ENCODE data around the gene MBLAC1. TPM values are rescaled to one million over a fixed set of nuclear protein-coding genes. Genes with fewer than 3 reads are reported as not detected.

Gene MBLAC1
- polyA plus RNA-seq, 1 donor from 2014 or later = 6.4 TPM

DNA sequence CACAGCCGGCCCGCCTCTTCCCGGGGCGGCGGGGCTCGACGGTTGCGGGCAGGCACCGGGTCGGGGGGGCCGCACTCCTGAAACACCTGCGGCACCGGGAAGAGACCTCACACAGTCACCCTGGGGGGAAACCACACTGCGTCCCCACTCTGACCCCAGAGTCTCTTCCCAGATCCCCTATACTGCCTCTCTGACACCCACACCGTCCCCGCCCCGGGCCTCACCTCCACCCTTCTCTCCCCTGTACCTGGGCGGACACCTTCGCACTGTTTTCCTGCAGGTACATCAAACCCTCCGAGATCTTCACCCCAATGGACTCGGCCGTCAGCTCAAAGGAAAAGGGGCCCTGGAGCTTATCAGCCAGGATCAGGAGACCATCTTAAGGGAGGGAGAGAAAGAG lies 45.1 kb downstream of the MBLAC1 start:
- H3F3A ChIP-seq (ENCODE audit: insufficient read depth, low read length, poor library complexity, severe bottlenecking) = no peaks in the 10 kb centered on the region
- H3K27ac ChIP-seq (ENCODE audit: low read length) = no peak overlapping the region
- H3K4me2 ChIP-seq (ENCODE audit: low read length) = no peak overlapping the region
- H2AFZ ChIP-seq (ENCODE audit: low read depth, low read length) = no peak overlapping the region
- no peaks in the 10 kb centered on the region for H3K9me3 ChIP-seq (ENCODE audit: low read length)
- no peaks in the 10 kb centered on the region for H3K27me3 ChIP-seq (ENCODE audit: insufficient read depth, low read depth, low read length)
- peak overlapping the region; percentile 14 for H3K9ac ChIP-seq (ENCODE audit: low read length)
- H3K9me2 ChIP-seq (ENCODE audit: insufficient read depth, low read length) = no peaks in the 10 kb centered on the region
- no peaks in the 10 kb centered on the region for H3K36me3 ChIP-seq (ENCODE audit: insufficient read depth, low read length)
- H3K79me2 ChIP-seq (replicated peaks; ENCODE audit: insufficient read depth, low read length) = peaks cover 19% of the 10 kb centered on the region
- H3K4me3 ChIP-seq (ENCODE audit: low read length) = peak overlapping the region; percentile 56
- H4K20me1 ChIP-seq (ENCODE audit: insufficient read depth) = no peaks in the 10 kb centered on the region
- TF ChIP-seq EZH2 (IDR thresholded peaks at IDR 0.05; ENCODE audit: borderline replicate concordance, insufficient read depth, low read length, poor library complexity, severe bottlenecking) (no peak), TAF1 (IDR thresholded peaks at IDR 0.05; ENCODE audit: low read depth) (no peak), MXI1 (conservative IDR thresholded peaks at IDR 0.05; ENCODE audit: poor library complexity, severe bottlenecking) (no peak), EP300 (conservative IDR thresholded peaks at IDR 0.05; ENCODE audit: poor library complexity, severe bottlenecking) (no peak), RAD21 (conservative IDR thresholded peaks at IDR 0.05) (no peak), POLR2AphosphoS5 (IDR thresholded peaks at IDR 0.05) (no peak), SMC3 (conservative IDR thresholded peaks at IDR 0.05; ENCODE audit: poor library complexity) (no peak)
- TF ChIP-seq, protein P1, sequence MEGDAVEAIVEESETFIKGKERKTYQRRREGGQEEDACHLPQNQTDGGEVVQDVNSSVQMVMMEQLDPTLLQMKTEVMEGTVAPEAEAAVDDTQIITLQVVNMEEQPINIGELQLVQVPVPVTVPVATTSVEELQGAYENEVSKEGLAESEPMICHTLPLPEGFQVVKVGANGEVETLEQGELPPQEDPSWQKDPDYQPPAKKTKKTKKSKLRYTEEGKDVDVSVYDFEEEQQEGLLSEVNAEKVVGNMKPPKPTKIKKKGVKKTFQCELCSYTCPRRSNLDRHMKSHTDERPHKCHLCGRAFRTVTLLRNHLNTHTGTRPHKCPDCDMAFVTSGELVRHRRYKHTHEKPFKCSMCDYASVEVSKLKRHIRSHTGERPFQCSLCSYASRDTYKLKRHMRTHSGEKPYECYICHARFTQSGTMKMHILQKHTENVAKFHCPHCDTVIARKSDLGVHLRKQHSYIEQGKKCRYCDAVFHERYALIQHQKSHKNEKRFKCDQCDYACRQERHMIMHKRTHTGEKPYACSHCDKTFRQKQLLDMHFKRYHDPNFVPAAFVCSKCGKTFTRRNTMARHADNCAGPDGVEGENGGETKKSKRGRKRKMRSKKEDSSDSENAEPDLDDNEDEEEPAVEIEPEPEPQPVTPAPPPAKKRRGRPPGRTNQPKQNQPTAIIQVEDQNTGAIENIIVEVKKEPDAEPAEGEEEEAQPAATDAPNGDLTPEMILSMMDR (IDR thresholded peaks at IDR 0.05; ENCODE audit: poor library complexity, severe bottlenecking) = no peak
- TF ChIP-seq, protein P2, sequence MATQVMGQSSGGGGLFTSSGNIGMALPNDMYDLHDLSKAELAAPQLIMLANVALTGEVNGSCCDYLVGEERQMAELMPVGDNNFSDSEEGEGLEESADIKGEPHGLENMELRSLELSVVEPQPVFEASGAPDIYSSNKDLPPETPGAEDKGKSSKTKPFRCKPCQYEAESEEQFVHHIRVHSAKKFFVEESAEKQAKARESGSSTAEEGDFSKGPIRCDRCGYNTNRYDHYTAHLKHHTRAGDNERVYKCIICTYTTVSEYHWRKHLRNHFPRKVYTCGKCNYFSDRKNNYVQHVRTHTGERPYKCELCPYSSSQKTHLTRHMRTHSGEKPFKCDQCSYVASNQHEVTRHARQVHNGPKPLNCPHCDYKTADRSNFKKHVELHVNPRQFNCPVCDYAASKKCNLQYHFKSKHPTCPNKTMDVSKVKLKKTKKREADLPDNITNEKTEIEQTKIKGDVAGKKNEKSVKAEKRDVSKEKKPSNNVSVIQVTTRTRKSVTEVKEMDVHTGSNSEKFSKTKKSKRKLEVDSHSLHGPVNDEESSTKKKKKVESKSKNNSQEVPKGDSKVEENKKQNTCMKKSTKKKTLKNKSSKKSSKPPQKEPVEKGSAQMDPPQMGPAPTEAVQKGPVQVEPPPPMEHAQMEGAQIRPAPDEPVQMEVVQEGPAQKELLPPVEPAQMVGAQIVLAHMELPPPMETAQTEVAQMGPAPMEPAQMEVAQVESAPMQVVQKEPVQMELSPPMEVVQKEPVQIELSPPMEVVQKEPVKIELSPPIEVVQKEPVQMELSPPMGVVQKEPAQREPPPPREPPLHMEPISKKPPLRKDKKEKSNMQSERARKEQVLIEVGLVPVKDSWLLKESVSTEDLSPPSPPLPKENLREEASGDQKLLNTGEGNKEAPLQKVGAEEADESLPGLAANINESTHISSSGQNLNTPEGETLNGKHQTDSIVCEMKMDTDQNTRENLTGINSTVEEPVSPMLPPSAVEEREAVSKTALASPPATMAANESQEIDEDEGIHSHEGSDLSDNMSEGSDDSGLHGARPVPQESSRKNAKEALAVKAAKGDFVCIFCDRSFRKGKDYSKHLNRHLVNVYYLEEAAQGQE (IDR thresholded peaks at IDR 0.05; ENCODE audit: borderline replicate concordance) = no peak

DNA sequence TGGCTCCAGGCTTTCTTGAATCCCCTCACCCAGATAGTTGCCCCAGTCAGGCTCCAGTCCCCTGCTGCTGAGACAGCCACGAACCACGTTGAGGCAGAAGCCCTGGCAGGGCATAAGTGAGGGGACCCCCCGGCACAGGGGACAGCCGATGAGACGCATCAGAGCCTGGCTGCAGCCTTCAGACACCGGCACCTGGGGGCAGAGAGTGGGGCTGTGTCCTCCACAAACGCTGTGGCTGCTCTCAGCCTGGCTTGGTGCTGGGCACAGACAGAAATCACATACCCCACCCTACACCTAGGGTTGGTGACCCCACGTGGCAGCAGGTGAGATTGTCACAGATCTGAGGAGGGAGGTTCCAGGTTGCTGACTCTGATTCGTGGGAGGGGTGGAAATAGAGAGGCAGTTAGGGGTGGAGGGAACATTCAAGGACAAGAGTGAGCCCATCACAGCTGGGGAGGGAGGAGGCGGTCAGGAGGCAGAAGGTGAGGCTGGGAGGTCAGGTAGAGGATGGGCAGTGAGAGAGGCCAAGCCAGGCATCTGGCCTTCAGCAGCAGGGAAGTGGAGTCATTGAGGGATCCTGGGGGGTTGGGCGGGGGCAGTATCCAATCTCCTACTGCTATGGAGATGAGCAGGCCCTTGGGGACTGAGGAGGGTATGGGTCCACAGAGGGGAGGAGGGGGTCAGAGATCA lies 47.2 kb downstream of the MBLAC1 start:
- Histone ChIP-seq H3K4me2 (ENCODE audit: low read length) (no peak overlapping the region), H3K9me2 (ENCODE audit: insufficient read depth, low read length) (no peaks in the 10 kb centered on the region), H3F3A (ENCODE audit: insufficient read depth, low read length, poor library complexity, severe bottlenecking) (no peaks in the 10 kb centered on the region), H3K27ac (ENCODE audit: low read length) (no peak overlapping the region), H3K9ac (ENCODE audit: low read length) (no peak overlapping the region), H3K79me2 (replicated peaks; ENCODE audit: insufficient read depth, low read length) (peaks cover 22% of the 10 kb centered on the region), H2AFZ (ENCODE audit: low read depth, low read length) (no peak overlapping the region), H3K4me3 (ENCODE audit: low read length) (no peak overlapping the region), H3K36me3 (ENCODE audit: insufficient read depth, low read length) (no peaks in the 10 kb centered on the region), H3K27me3 (ENCODE audit: insufficient read depth, low read depth, low read length) (no peaks in the 10 kb centered on the region), H4K20me1 (ENCODE audit: insufficient read depth) (no peaks in the 10 kb centered on the region), H3K9me3 (ENCODE audit: low read length) (no peaks in the 10 kb centered on the region)
- TF ChIP-seq MXI1 (conservative IDR thresholded peaks at IDR 0.05; ENCODE audit: poor library complexity, severe bottlenecking) (no peak), SMC3 (conservative IDR thresholded peaks at IDR 0.05; ENCODE audit: poor library complexity) (no peak), RAD21 (conservative IDR thresholded peaks at IDR 0.05) (no peak), EZH2 (IDR thresholded peaks at IDR 0.05; ENCODE audit: borderline replicate concordance, insufficient read depth, low read length, poor library complexity, severe bottlenecking) (no peak), POLR2AphosphoS5 (IDR thresholded peaks at IDR 0.05) (no peak), TAF1 (IDR thresholded peaks at IDR 0.05; ENCODE audit: low read depth) (no peak), EP300 (conservative IDR thresholded peaks at IDR 0.05; ENCODE audit: poor library complexity, severe bottlenecking) (no peak)
- TF ChIP-seq, protein P1 (IDR thresholded peaks at IDR 0.05; ENCODE audit: poor library complexity, severe bottlenecking) = no peak

All from neural cell (in vitro differentiated cells).